Breast epithelium (tissue), 3 donors: ENCODE results near the gene CASZ1.

Source experiments
- POLR2A ChIP-seq: fragments of 450-650 bp; IDR thresholded peaks from one replicate; pipeline ENCODE4 v1.6.1; 2016; ENCODE audit warnings: antibody characterized with exemption, mild to moderate bottlenecking, moderate library complexity
- POLR2AphosphoS5 ChIP-seq, 3 donors: sonication (generic); formaldehyde crosslinking; IDR thresholded peaks; one replicate each; pipeline ENCODE4 v1.6.1; 2017; ENCODE audit warnings: antibody characterized with exemption in 3 of 3
- TF ChIP-seq, protein P1 (sequence below), 3 donors: fragments of 450-650 bp; IDR thresholded peaks; one replicate each; pipeline ENCODE4 v1.5.1; 2016 to 2017; ENCODE audit warnings: antibody characterized with exemption in 3 of 3, mild to moderate bottlenecking in 3 of 3, moderate library complexity in 3 of 3

DNA sequence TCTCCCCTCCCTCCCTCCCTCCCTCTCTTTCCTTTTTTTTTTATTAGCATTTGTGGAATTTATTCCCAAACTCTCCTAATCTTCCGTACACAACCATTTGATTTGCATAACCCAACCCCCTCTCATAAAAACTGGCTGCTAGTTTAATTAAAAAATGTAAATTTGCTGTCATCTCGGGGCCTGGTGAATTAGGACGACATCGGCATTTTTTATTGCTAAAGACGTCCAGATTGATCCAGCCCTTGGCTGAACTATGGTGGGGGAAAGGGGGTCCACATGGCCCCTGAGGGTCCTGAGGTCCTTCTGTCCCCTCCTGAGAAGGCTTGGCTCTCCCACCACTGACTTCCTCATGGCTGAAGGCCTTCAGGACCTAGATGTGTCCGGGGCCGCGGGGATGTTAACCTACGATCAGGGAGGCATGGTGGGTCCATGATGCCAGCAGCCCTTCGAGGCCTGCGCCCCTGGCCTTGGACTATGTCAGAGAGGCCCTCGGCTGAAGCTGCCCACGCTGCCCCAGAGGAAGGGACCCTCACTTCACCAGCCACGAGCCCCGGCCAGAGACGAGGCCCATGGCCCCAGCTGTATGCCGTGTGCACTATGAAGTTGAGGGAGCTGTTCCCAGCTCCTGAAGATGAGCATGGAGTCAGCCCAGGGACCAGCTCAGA, 105.2 kb downstream of the CASZ1 start:
- TF ChIP-seq, protein P1, sequence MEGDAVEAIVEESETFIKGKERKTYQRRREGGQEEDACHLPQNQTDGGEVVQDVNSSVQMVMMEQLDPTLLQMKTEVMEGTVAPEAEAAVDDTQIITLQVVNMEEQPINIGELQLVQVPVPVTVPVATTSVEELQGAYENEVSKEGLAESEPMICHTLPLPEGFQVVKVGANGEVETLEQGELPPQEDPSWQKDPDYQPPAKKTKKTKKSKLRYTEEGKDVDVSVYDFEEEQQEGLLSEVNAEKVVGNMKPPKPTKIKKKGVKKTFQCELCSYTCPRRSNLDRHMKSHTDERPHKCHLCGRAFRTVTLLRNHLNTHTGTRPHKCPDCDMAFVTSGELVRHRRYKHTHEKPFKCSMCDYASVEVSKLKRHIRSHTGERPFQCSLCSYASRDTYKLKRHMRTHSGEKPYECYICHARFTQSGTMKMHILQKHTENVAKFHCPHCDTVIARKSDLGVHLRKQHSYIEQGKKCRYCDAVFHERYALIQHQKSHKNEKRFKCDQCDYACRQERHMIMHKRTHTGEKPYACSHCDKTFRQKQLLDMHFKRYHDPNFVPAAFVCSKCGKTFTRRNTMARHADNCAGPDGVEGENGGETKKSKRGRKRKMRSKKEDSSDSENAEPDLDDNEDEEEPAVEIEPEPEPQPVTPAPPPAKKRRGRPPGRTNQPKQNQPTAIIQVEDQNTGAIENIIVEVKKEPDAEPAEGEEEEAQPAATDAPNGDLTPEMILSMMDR (IDR thresholded peaks at IDR 0.05) = no peak
- TF ChIP-seq POLR2A (no peak), POLR2AphosphoS5 (IDR thresholded peaks at IDR 0.05) (no peak)
